GM19467 (cell line): ENCODE measurements around the gene SYT7.

Experiments used
- ATAC-seq: cut with Tn5 transposase; IDR thresholded peaks from one replicate; pipeline ENCODE4 v1.9.1; 2021; ENCODE audit warnings: mild to moderate bottlenecking, moderate library complexity; ENCODE audit not compliant: unreplicated experiment

SYT7 gene

DNA sequence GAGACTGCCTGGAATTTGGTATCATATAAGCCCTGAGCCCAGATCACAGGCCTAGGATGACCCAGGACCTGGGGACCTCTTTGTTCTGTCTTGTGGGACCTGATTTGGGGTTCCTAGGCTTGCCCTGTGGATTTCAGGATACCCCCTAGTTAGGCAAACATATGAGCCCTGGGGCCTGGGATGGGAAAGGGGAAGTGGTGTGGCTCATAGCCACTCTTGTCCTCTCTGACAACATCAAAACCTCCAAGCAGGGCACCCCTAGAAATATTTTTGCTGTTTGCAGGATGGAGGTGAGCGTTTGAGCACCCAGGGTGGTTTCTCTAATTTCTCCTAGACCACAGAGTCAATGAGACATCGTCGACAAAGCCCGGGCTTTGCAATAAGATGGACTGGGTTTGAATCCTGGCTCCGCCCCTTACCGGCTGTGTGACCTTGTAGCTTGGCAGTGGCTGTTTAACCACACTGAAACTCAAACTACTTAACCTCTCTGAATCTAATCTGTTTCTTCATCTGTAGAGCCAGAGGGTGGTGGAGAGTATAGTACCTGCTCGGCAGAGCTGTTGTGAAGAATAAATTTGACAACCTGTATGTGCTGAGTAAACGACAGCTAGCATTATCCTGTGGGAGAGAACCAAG is 77.6 kb downstream of the SYT7 start:
- ATAC-seq: no peak

GRCh38 chr11:61502522-61502921 is 78.4 kb downstream of the SYT7 start:
- no peak for ATAC-seq

- no peak for ATAC-seq
Measured at GRCh38 chr11:61499816-61500491, 80.9 kb downstream of the SYT7 start.

- ATAC-seq: no peak
Measured at GRCh38 chr11:61498767-61499341, 82.0 kb downstream of the SYT7 start.

DNA sequence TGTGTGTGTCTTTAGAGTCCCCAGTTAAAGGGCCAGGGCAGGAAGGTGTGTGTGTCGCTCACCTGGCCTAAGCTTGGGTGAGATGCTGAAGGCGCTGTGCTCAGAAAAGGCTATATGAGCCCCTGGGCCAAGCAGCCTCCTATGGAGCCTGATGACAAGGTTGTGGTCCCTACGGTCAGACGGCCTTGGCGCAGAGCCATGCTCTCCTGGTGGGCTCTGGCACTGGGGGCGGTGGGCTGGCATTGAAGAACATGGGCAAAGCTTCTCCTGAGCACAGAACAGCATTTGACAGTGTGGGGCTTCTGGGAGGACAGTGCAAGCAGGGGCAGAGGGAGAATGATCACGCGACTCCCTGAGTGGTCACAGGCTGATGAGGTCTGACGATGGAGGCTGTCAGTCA is 83.0 kb downstream of the SYT7 start:
- no peak for ATAC-seq

DNA sequence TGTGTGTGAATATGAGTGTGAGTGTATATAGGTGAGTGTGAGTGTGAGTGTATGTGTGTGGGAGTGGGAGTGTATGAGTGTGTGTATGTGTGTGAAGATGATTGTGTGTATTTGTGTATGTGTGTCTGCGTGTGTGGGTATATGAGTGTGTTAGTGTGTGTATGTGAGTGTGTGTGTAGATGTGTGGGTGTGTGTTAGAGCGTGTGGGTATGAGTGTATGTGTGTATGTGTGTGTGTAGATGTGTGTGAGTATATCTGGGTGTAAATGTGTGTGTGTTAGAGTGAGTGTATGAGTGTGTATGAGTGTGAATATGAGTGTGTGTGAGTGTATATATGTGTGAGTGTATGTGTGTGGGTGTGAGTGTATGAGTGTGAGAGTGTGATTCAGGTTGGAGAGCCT is 83.4 kb downstream of the SYT7 start:
- no peak for ATAC-seq

DNA sequence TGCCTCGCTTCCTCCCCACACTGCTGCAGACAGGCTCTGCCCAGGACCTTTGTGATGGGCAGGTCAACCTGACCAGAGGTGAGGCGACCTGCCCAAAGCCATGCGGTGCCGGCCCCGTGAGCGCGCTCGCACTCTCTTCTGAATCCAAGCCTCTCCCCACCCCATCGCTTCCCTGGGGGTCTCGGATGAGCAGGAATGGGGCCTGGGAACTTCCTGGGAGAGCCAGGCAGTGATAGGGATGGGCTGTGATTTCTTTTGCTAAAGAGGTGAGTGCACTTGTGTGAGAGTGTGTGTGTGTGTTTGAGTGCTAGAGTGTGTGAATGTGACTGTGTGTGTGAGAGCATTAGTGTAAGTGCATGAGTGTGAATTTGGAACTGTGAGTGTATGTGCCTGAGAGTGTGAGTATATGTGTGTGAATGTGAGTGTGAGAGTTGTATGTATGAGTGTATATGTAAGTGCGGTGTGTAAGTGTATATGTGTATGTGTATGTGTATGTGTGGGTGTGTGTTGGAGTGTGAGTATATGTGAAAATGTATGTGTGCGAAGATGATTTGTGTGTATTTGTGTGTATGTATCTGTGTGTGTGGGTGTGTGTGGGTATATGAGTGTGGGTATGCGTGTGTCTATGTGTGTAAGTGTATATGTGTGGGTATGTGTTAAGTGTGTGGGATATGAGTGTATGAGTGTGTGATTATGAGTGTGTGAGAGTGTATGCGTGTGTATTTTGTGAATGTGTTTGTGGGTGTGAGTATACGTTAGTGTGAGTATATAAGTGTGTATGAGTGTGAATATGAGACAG is 84.1 kb downstream of the SYT7 start:
- ATAC-seq: no peak

DNA sequence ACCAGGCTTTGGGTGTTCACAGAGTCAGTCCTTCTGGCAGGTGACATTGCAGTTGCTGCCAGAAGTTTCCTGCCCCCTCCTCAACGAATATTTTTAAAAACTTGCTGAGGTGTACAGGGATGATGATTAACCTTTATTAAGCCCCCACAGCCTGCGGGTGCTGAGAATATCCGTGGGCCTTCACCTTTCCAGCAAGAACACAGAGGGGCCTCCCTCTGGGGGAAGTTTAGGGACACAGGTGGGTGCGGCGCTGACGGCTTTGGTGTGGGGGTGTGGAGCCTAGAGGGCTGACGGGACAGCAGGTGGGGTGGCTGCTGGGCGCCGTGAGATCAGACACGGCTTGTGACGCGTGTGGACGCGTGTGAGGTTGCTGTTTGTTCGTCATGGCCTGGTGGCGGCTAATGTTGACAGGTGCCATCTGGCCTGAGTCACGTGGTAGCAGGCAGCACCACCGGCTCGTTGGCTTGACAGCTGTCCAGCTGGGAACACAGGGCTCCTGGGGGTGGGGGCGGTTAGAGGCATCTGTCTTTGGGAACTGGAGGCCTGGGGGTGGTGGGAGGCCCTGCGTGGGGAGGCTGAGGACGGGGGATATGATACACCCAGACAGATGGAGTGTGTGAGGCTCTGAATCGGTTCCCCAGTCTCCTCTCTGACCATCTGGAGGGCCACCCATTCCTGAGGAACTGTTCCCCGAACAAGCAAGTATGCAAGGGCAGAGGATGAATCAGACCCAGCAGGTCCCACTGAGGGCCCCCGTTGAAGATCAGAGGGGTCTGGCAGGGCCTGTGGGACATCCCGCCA is 84.9 kb downstream of the SYT7 start:
- ATAC-seq: no peak

GRCh38 chr11:61494381-61494961 is 86.4 kb downstream of the SYT7 start:
- ATAC-seq: no peak

- no peak for ATAC-seq
Measured at GRCh38 chr11:61491736-61492395, 89.0 kb downstream of the SYT7 start.

DNA sequence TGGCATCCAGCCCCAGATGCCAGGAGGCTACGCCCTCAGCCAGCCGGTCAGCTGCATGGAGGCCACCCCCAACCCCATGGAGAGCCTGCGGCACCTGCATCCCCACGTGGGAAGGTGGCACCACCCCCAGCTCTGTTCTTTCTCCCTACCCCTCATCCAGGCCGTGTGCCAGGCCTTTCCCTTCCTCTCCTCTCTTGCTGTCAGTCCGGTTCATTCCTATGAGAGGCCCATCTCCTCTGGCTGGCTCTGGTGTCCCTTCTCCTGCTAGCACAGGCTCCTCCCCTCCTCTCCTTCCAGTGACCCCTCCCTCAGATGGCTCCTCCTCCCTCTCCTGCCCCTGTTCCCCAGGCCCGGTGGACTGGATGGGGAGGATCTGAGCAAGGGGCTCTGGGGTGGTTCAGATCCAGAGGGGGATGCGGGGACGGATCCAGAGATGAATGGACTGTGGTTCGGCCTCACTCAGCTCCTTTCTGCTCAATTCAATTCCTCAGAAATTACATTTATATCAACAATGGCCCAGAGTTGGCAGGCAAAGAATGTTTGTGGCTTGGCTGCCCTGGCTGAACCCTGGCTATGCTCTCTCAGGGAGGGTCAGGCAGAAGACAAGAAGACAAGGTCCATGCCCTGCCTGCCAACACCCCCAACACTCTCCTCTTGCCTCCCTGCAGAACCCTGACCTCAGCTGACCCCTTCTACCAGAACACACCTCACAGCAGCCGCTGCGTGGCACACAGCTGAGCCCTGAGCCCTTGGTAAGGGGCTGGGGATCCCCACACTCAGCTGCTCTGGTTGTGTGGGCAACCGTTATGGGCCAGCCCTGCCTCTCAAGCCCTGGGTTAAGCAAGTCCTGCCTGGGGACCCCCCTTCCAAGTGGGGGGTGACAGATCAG is 90.8 kb downstream of the SYT7 start:
- no peak for ATAC-seq

DNA sequence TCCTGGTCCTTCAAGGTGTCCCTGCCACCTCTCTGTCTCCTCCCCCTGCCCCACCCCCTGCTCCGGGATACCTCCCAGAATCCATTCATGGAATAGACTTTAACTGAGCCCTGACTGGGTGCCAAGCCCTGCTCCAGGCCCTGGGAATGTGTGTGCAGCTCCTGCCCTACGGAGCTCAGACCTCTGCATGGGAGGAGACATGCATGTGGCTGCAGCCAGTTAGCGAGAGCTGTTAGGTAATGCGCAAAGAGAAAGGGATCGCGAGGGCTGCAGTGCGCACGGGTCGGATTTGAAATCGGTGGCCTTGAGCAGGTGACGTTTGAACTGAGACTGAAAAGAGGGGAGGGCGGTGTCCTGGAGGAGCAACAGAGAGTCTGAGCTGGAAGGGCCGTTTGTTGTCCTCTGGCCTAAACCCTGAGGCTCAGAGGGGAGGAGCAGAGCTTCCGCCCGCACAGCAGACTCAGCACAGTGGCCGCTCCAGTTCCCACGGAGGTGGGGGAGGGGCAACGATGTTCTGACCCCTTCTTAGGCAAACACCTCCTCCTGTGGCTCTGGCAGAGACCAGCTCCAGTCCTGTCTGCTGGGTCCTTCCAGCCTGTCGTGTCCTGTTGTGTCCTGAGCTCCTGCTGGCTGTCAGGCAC is 92.1 kb downstream of the SYT7 start:
- no peak for ATAC-seq

GRCh38 chr11:61487342-61488025 is 93.4 kb downstream of the SYT7 start:
- no peak for ATAC-seq

GRCh38 chr11:61486779-61487178 is 94.1 kb downstream of the SYT7 start:
- no peak for ATAC-seq

- ATAC-seq: no peak
Measured at GRCh38 chr11:61486011-61486620, 94.8 kb downstream of the SYT7 start.

DNA sequence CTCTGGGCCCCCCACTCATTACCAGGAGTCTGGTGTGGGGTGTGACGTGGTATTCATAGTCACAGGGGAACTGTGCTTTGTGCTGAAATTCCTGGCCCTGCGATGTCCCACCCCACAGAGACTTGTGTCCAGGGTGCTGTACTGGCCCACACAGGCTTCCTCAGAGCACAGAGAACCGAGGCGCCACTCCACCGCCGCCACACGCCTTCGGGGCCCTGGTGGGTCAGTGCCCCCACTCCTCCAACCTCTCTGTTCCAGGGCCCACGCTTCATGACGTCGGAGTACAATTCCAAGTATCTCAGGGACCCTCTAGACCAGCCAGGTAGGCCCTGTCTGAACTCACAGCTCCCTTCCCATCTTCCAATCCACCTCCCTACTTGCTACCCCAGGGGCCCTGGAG is 95.8 kb downstream of the SYT7 start:
- no peak for ATAC-seq

- no peak for ATAC-seq
Measured at GRCh38 chr11:61484541-61484940, 96.3 kb downstream of the SYT7 start.

GRCh38 chr11:61482513-61482912 is 98.4 kb downstream of the SYT7 start:
- ATAC-seq: no peak
